K562 (cell line): ENCODE data around the gene PRPF8. TPM values are rescaled to one million over a fixed set of nuclear protein-coding genes. Genes with fewer than 3 reads are reported as not detected.

ENCODE experiments used
- ATAC-seq: fragments of 200-7000 bp; cut with Tn5 transposase; 3 replicates; pipeline ENCODE4 v1.9.1; 2020; ENCODE audit warnings: moderate library complexity
- BruUV-seq: library from RNA; stranded (reverse); fragments of 400-500 nt; replicated peaks from 2 replicates; lab custom pipeline; 2021; lab: Mats Ljungman, UMichigan
- CTCF ChIA-PET: fragments of 300-600 bp; formaldehyde crosslinking; extraction: SDS; loops from one replicate; lab custom pipeline; 2021; ENCODE audit warnings: low intra/inter-chr PET ratio; lab: Yijun Ruan, JAX
- POLR2A ChIA-PET: fragments of 300-600, 350-650 bp; sonication (Branson Sonifier 250); formaldehyde crosslinking; extraction: SDS; loops from one replicate; lab custom pipeline; 2021; ENCODE audit warnings: antibody characterized with exemption, inconsistent platforms; lab: Yijun Ruan, JAX
- DNase-seq, 4 experiments: peaks; one replicate each; pipeline versions ENCODE4 v3.0.0 to v3.0.0-alpha.2; 2011 to 2018; ENCODE audit warnings: low spot score in 3 of 4, mixed read lengths in 3 of 4; ENCODE audit errors: extremely low read depth in 1 of 4
- FAIRE-seq: peaks from 2 replicates; lab custom pipeline; 2011; peaks lifted over from hg19 to GRCh38; lab: Jason Lieb, UNC
- H2AFZ ChIP-seq: 2 replicates; pipeline ENCODE4 v1.6.0; 2011; ENCODE audit warnings: low read depth, low read length, control low read depth, inconsistent platforms
- H3K27ac ChIP-seq: fragments of 200-600 bp; 3 replicates; pipeline ENCODE4 v1.8.0; 2011; ENCODE audit warnings: low read depth, mild to moderate bottlenecking, control low read depth, inconsistent platforms, low read length, moderate library complexity, mixed read lengths; ENCODE audit errors: extremely low read depth
- H3K27me3 ChIP-seq, 2 experiments: fragments of 300-600 bp in 1 of 2; 2 replicates in 1 of 2; 3 replicates in 1 of 2; pipeline versions ENCODE4 v1.6.0 to v1.8.0; 2011; ENCODE audit warnings: inconsistent platforms in 2 of 2, low read length in 2 of 2, mild to moderate bottlenecking in 1 of 2, mixed read lengths in 1 of 2, moderate library complexity in 1 of 2; ENCODE audit not compliant: control insufficient read depth in 2 of 2, insufficient read depth in 2 of 2
- H3K36me3 ChIP-seq: fragments of 300-600 bp; 3 replicates; pipeline ENCODE4 v1.8.0; 2011; ENCODE audit warnings: mild to moderate bottlenecking, low read length, inconsistent platforms; ENCODE audit not compliant: control insufficient read depth, insufficient read depth
- H3K4me1 ChIP-seq, 2 experiments: fragments of 200-600 bp in 1 of 2; replicated peaks in 1 of 2; 2 replicates in 1 of 2; 3 replicates in 1 of 2; pipeline versions ENCODE4 v1.5.1 to v1.8.0; 2011; ENCODE audit warnings: inconsistent platforms in 2 of 2, low read length in 2 of 2, mild to moderate bottlenecking in 1 of 2, mixed read lengths in 1 of 2, moderate library complexity in 1 of 2; ENCODE audit not compliant: control insufficient read depth in 2 of 2, insufficient read depth in 2 of 2
- H3K4me2 ChIP-seq: 2 replicates; pipeline ENCODE4 v1.6.1; 2011; ENCODE audit warnings: low read length, control low read depth, inconsistent platforms, mixed read lengths; ENCODE audit not compliant: insufficient read depth
- H3K4me3 ChIP-seq: fragments of 200-600 bp; sonication (generic), shearing (Covaris generic); 2 replicates; pipeline ENCODE4 v1.5.1; 2016; ENCODE audit warnings: control low read depth, inconsistent platforms
- H3K79me2 ChIP-seq: fragments of 200-600 bp; 3 replicates; pipeline ENCODE4 v1.8.0; 2011; ENCODE audit warnings: low read length, inconsistent platforms; ENCODE audit not compliant: control insufficient read depth, insufficient read depth
- H3K9ac ChIP-seq, 2 experiments: 2 replicates each; pipeline versions ENCODE4 v1.6.0 to v1.6.1; 2011; ENCODE audit warnings: low read depth in 2 of 2, low read length in 2 of 2, control low read depth in 1 of 2, inconsistent platforms in 1 of 2, mild to moderate bottlenecking in 1 of 2, mixed read lengths in 1 of 2; ENCODE audit not compliant: insufficient read depth in 1 of 2
- H3K9me1 ChIP-seq: one replicate; pipeline ENCODE4 v1.6.0; 2011; ENCODE audit warnings: inconsistent platforms, mild to moderate bottlenecking, low read length, moderate library complexity; ENCODE audit not compliant: control insufficient read depth, insufficient read depth
- H3K9me3 ChIP-seq: replicated peaks from 2 replicates; pipeline ENCODE4 v1.5.1; 2011; ENCODE audit warnings: low read depth, low read length, inconsistent platforms; ENCODE audit not compliant: control insufficient read depth, insufficient read depth
- H4K20me1 ChIP-seq: replicated peaks from 2 replicates; pipeline ENCODE4 v1.6.1; 2011; ENCODE audit warnings: low read length, inconsistent platforms, mixed read lengths; ENCODE audit not compliant: control insufficient read depth, insufficient read depth
- ELF1 ChIP-seq: fragments of 200-800 bp; sonication (Bioruptor generic); IDR thresholded peaks from 2 replicates; pipeline ENCODE4 v1.6.1; 2016; ENCODE audit warnings: missing genetic modification characterization, missing compliant biosample characterization
- GABPB1 ChIP-seq: sonication (generic); formaldehyde crosslinking; IDR thresholded peaks from 2 replicates; pipeline ENCODE4 v1.8.0; 2022; ENCODE audit warnings: mild to moderate bottlenecking, missing genetic modification reagents
- HCFC1 ChIP-seq: IDR thresholded peaks from 2 replicates; pipeline ENCODE4 v1.6.1; 2012; ENCODE audit warnings: low read depth, low read length, improper control_type of control experiment
- JUN ChIP-seq, 2 experiments: sonication (generic) in 1 of 2; formaldehyde crosslinking in 1 of 2; IDR thresholded peaks; 2 replicates each; pipeline versions ENCODE4 v1.6.1 to v1.8.0; 2012 to 2022; ENCODE audit warnings: borderline replicate concordance in 2 of 2, mild to moderate bottlenecking in 2 of 2, improper control_type of control experiment in 1 of 2, low read depth in 1 of 2, low read length in 1 of 2, missing genetic modification reagents in 1 of 2
- L3MBTL2 ChIP-seq: fragments of 450-650 bp; IDR thresholded peaks from 2 replicates; pipeline ENCODE4 v1.6.1; 2016; ENCODE audit warnings: mild to moderate bottlenecking, moderate library complexity
- MXI1 ChIP-seq: IDR thresholded peaks from 2 replicates; pipeline ENCODE4 v1.6.1; 2011; ENCODE audit warnings: low read depth, mild to moderate bottlenecking, improper control_type of control experiment, low read length
- NONO ChIP-seq, 2 experiments: fragments of 200-400 bp in 1 of 2; fragments of 450-650 bp in 1 of 2; formaldehyde crosslinking in 1 of 2; IDR thresholded peaks; 2 replicates each; pipeline ENCODE4 v1.6.1; 2017; ENCODE audit warnings: low read depth in 2 of 2, mild to moderate bottlenecking in 2 of 2, moderate library complexity in 2 of 2, low read length in 1 of 2
- NR2C2 ChIP-seq, 2 experiments: fragments of 200-800 bp in 1 of 2; sonication (Bioruptor generic) in 1 of 2; sonication (generic) in 1 of 2; formaldehyde crosslinking in 1 of 2; IDR thresholded peaks; 2 replicates each; pipeline versions ENCODE4 v1.6.1 to v1.8.0; 2016 to 2022; ENCODE audit warnings: mild to moderate bottlenecking in 1 of 2, missing compliant biosample characterization in 1 of 2, missing genetic modification characterization in 1 of 2, missing genetic modification reagents in 1 of 2
- POLR2A ChIP-seq: fragments of 450-650 bp; conservative IDR thresholded peaks from 2 replicates; pipeline ENCODE4 v1.6.1; 2016
- SAP30 ChIP-seq: fragments of 200-600 bp; sonication (generic); IDR thresholded peaks from 2 replicates; pipeline ENCODE4 v1.6.1; 2012; ENCODE audit warnings: borderline replicate concordance, low read depth, mild to moderate bottlenecking, moderate library complexity, low read length, control low read depth, inconsistent platforms; ENCODE audit not compliant: insufficient read depth, poor library complexity, severe bottlenecking
- ZNF324 ChIP-seq: fragments of 250-450 bp; sonication (Bioruptor Pico); IDR thresholded peaks from 2 replicates; pipeline ENCODE4 v1.4.0; 2020; ENCODE audit warnings: mild to moderate bottlenecking
- ZNF766 ChIP-seq: fragments of 200-800 bp; sonication (Bioruptor generic); conservative IDR thresholded peaks from 2 replicates; pipeline ENCODE4 v1.6.1; 2016; ENCODE audit warnings: missing genetic modification characterization, missing compliant biosample characterization
- WGBS: fragments of 100-300 bp; shearing (Covaris generic); methylation state at CpG from one replicate; pipeline ENCODE4 v1.1.6; 2016; ENCODE audit warnings: low coverage, mixed read lengths; ENCODE audit not compliant: insufficient coverage; ENCODE audit errors: missing lambda C conversion rate; 5-methylcytosine and 5-hydroxymethylcytosine counted together
- in situ Hi-C: fragments of 300-500 bp; cut with MboI; formaldehyde crosslinking; loops from 4 replicates; pipeline ENCODE4 v1.15.0; 2018; ENCODE audit warnings: inconsistent platforms, mixed read lengths
- intact Hi-C: fragments of 100-400 bp; cut with micrococcal nuclease; formaldehyde crosslinking; loops from 2 replicates; pipeline ENCODE4 v1.14.2; 2022
- polyA plus RNA-seq, 8 experiments: library from polyadenylated mRNA; depleted of rRNA in 4 of 8; stranded (reverse) in 5 of 8; unstranded in 3 of 8; fragments of >200 nt; fragmentation: Nextera tagmentation in 2 of 8; fragmentation: Illumina TruSeq in 1 of 8; extraction: Ambion mirVana in 2 of 8; extraction: Trizol in 1 of 8; gene quantifications; 2 replicates each; pipeline versions ENCODE4 v1.2.1 to v1.2.3, GENCODE V29; 2011 to 2014; ENCODE audit warnings: inconsistent platforms in 1 of 8, missing spikeins in 1 of 8
- total RNA-seq, 7 experiments: library from RNA; depleted of rRNA in 6 of 7; stranded (reverse); fragments of >200 nt in 6 of 7; fragmentation: Illumina TruSeq in 2 of 7; extraction: Trizol in 2 of 7; gene quantifications; 2 replicates each; pipeline versions ENCODE4 v1.2.1 to v1.2.3, GENCODE V29; 2011 to 2021; ENCODE audit warnings: low replicate concordance in 1 of 7
- TF ChIP-seq, protein P1 (sequence below): sonication (generic); formaldehyde crosslinking; IDR thresholded peaks from 2 replicates; pipeline ENCODE4 v1.9.0; 2022; ENCODE audit warnings: mild to moderate bottlenecking, missing genetic modification reagents
- TF ChIP-seq, protein P2 (sequence below): sonication (generic); formaldehyde crosslinking; IDR thresholded peaks from 2 replicates; pipeline ENCODE4 v1.8.0; 2022; ENCODE audit warnings: mild to moderate bottlenecking, missing genetic modification reagents
- TF ChIP-seq, protein P3 (sequence below): sonication (generic); formaldehyde crosslinking; IDR thresholded peaks from 2 replicates; pipeline ENCODE4 v1.8.1; 2023; ENCODE audit warnings: mild to moderate bottlenecking, missing genetic modification reagents
- TF ChIP-seq, protein P4 (sequence below): sonication (generic); formaldehyde crosslinking; IDR thresholded peaks from 2 replicates; pipeline ENCODE4 v1.8.0; 2022; ENCODE audit warnings: mild to moderate bottlenecking, missing genetic modification reagents

PRPF8 gene
- total and polyA plus RNA-seq, 9 of the 15 experiments (the other 6 are each of a cell fraction or from before 2014, with no cell fraction given), result 64.3 to 294 (median 85.9) TPM

DNA sequence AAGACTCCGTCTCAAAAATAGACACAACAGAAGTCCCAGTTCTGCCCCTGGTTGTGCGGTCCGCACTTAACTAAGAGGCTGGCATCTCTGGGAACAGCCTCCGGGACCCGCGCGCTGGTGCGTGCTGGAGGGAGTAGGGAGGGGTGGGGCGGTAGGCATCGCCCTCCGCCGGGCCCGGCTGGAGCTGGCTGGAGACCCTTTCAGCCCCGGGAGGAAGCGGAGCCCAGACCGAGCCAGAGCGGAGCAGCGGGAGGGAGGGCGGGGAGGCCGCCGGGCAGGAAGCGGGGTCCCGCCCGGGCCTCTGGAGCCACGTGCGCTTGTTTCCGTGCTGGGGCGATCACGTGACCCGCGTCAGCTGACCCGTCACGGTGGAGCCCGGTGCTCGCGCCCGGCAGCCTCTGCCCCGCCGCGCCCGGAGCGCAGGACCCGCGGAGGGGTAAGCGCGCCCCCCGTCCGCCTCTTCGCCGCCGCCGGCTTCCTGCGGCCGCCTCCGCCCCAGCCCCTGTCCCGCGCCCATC is 39.7 kb upstream of the PRPF8 start, which contains the start of gene WDR81:
Gene WDR81 (plus strand): TSS at position 354 of the 518 bp plus-strand sequence. CDS start 256 bp downstream, outside the sequence.
- peak within 1 kb of the TSS; percentile 69; the same call in 2 of the 3 replicates for H3K27ac ChIP-seq
- H3K4me1 ChIP-seq, result peaks cover 14 to 55% of the 10 kb centered on the region in 2 experiments; a peak in 4 of 5 replicates
- peaks cover 7% of the 10 kb centered on the region; the same call in 1 of the 3 replicates for H3K36me3 ChIP-seq
- intact Hi-C loops, result loop anchor here (5.0 kb wide), 1 partner anchor 58 kb away; no protein-coding TSS in a partner anchor
- H2AFZ ChIP-seq, result peak within 1 kb of the TSS; percentile 88
- H3K4me3 ChIP-seq, result peak within 1 kb of the TSS; percentile 67
- DNase-seq (peak; percentile 80 to 88 (median 82)), ATAC-seq (peak; percentile 78), FAIRE-seq (peak; percentile 66)
- H3K9ac ChIP-seq, result peak within 1 kb of the TSS; percentile 49 to 92; a peak in 3 of 4 replicates
- H3K4me2 ChIP-seq, result peak within 1 kb of the TSS; percentile 80
- in situ Hi-C loops, result no loop called here
- H3K79me2 ChIP-seq, result peaks cover 11% of the 10 kb centered on the region; the same call in 2 of the 3 replicates
- CTCF ChIA-PET, result no interaction called here
- 13% methylated on average over 17 of the region's 57 CpGs for WGBS
- no peaks in the 10 kb centered on the region for H3K9me3 ChIP-seq
- H3K27me3 ChIP-seq, result no peaks in the 10 kb centered on the region
- no TSS peak for BruUV-seq
- no peaks in the 10 kb centered on the region for H3K9me1 ChIP-seq
- H4K20me1 ChIP-seq, result no peaks in the 10 kb centered on the region
- POLR2A ChIA-PET, result no interaction called here
- TF ChIP-seq MXI1 (peak; percentile 43; the same call in 1 of the 2 replicates), L3MBTL2 (peak; percentile 82), ZNF766 (CRISPR knock-in tag) (0 out of 2 replicates have a peak, but pooled peaks have one; percentile 37), ELF1 (peak; percentile 90), NONO (IDR thresholded peaks at IDR 0.05; ENCODE audit: low read depth in 2 of 2, low read length in 1 of 2) (0 out of 4 replicates have a peak, but pooled peaks of 1 of the 2 experiments have one; percentile 54), GABPB1 (CRISPR knock-in tag) (no peak), JUN (IDR thresholded peaks at IDR 0.05; ENCODE audit: borderline replicate concordance, low read depth, low read length) (no peak), JUN (CRISPR knock-in tag; IDR thresholded peaks at IDR 0.05; ENCODE audit: borderline replicate concordance) (no peak), POLR2A (0 out of 2 replicates have a peak, but pooled peaks have one; percentile 30), SAP30 (peak; percentile 84), ZNF324 (no peak), NR2C2 (CRISPR knock-in tag; IDR thresholded peaks at IDR 0.05) (0 out of 2 replicates have a peak, but pooled peaks have one; percentile 10), NR2C2 (tag; IDR thresholded peaks at IDR 0.05) (peak; percentile 41; the same call in 1 of the 2 replicates), HCFC1 (peak; percentile 46; the same call in 1 of the 2 replicates)
- TF ChIP-seq, protein P1, sequence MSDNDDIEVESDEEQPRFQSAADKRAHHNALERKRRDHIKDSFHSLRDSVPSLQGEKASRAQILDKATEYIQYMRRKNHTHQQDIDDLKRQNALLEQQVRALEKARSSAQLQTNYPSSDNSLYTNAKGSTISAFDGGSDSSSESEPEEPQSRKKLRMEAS, result peak; percentile 91
- TF ChIP-seq, protein P2, sequence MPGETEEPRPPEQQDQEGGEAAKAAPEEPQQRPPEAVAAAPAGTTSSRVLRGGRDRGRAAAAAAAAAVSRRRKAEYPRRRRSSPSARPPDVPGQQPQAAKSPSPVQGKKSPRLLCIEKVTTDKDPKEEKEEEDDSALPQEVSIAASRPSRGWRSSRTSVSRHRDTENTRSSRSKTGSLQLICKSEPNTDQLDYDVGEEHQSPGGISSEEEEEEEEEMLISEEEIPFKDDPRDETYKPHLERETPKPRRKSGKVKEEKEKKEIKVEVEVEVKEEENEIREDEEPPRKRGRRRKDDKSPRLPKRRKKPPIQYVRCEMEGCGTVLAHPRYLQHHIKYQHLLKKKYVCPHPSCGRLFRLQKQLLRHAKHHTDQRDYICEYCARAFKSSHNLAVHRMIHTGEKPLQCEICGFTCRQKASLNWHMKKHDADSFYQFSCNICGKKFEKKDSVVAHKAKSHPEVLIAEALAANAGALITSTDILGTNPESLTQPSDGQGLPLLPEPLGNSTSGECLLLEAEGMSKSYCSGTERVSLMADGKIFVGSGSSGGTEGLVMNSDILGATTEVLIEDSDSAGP (CRISPR knock-in tag), result no peak
- TF ChIP-seq, protein P3, sequence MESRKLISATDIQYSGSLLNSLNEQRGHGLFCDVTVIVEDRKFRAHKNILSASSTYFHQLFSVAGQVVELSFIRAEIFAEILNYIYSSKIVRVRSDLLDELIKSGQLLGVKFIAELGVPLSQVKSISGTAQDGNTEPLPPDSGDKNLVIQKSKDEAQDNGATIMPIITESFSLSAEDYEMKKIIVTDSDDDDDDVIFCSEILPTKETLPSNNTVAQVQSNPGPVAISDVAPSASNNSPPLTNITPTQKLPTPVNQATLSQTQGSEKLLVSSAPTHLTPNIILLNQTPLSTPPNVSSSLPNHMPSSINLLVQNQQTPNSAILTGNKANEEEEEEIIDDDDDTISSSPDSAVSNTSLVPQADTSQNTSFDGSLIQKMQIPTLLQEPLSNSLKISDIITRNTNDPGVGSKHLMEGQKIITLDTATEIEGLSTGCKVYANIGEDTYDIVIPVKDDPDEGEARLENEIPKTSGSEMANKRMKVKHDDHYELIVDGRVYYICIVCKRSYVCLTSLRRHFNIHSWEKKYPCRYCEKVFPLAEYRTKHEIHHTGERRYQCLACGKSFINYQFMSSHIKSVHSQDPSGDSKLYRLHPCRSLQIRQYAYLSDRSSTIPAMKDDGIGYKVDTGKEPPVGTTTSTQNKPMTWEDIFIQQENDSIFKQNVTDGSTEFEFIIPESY (CRISPR knock-in tag), result 0 out of 2 replicates have a peak, but pooled peaks have one; percentile 22
- TF ChIP-seq, protein P4, sequence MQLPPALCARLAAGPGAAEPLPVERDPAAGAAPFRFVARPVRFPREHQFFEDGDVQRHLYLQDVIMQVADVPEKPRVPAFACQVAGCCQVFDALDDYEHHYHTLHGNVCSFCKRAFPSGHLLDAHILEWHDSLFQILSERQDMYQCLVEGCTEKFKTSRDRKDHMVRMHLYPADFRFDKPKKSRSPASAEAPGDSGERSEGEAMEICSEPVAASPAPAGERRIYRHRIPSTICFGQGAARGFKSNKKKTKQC (CRISPR knock-in tag), result peak; percentile 73; the same call in 1 of the 2 replicates
